Astrocyte (in vitro differentiated cells and primary cell): ENCODE measurements around the gene ACVRL1. TPM values are rescaled to one million over a fixed set of nuclear protein-coding genes. Genes with fewer than 3 reads are reported as not detected.

Experiments
- DNase-seq: peaks from one replicate; pipeline ENCODE4 v3.0.0-alpha.2; 2010; ENCODE audit warnings: low read depth
- FAIRE-seq: peaks from 2 replicates; lab custom pipeline; 2011; peaks lifted over from hg19 to GRCh38; lab: Jason Lieb, UNC
- H2AFZ ChIP-seq: 2 replicates; pipeline ENCODE4 v1.6.0; 2012; ENCODE audit warnings: low read depth, low read length, inconsistent platforms
- H3K27ac ChIP-seq: 2 replicates; pipeline ENCODE4 v1.5.1; 2011; ENCODE audit warnings: low read depth, low read length, inconsistent platforms
- H3K27me3 ChIP-seq: 2 replicates; pipeline ENCODE4 v1.6.0; 2011; ENCODE audit warnings: low read length, inconsistent platforms; ENCODE audit not compliant: insufficient read depth
- H3K36me3 ChIP-seq: 2 replicates; pipeline ENCODE4 v1.5.1; 2011; ENCODE audit warnings: low read length, inconsistent platforms; ENCODE audit not compliant: insufficient read depth
- H3K4me1 ChIP-seq: 2 replicates; pipeline ENCODE4 v1.5.1; 2011; ENCODE audit warnings: low read length, inconsistent platforms; ENCODE audit not compliant: insufficient read depth
- H3K4me2 ChIP-seq: 2 replicates; pipeline ENCODE4 v1.6.0; 2012; ENCODE audit warnings: low read length, inconsistent platforms
- H3K4me3 ChIP-seq: 2 replicates; pipeline ENCODE4 v1.5.1; 2011; ENCODE audit warnings: low read depth, mild to moderate bottlenecking, low read length, inconsistent platforms; ENCODE audit not compliant: insufficient read depth
- H3K79me2 ChIP-seq: 2 replicates; pipeline ENCODE4 v1.6.0; 2012; ENCODE audit warnings: mild to moderate bottlenecking, low read length, inconsistent platforms; ENCODE audit not compliant: insufficient read depth
- H3K9ac ChIP-seq: 2 replicates; pipeline ENCODE4 v1.6.0; 2012; ENCODE audit warnings: mild to moderate bottlenecking, low read length, inconsistent platforms
- H3K9me3 ChIP-seq: 2 replicates; pipeline ENCODE4 v1.5.1; 2012; ENCODE audit warnings: low read depth, mild to moderate bottlenecking, low read length, inconsistent platforms; ENCODE audit not compliant: insufficient read depth
- H4K20me1 ChIP-seq: 2 replicates; pipeline ENCODE4 v1.6.0; 2012; ENCODE audit warnings: low read length, inconsistent platforms; ENCODE audit not compliant: insufficient read depth
- H3K27ac Mint-ChIP-seq: one replicate; pipeline ENCODE4 v1.8.0; 2021; ENCODE audit warnings: mild to moderate bottlenecking, mixed read lengths; ENCODE audit not compliant: unreplicated experiment
- H3K27me3 Mint-ChIP-seq: one replicate; pipeline ENCODE4 v1.8.0; 2021; ENCODE audit warnings: low read depth, mixed read lengths; ENCODE audit not compliant: unreplicated experiment
- H3K36me3 Mint-ChIP-seq: one replicate; pipeline ENCODE4 v1.8.0; 2021; ENCODE audit warnings: low read depth, mixed read lengths; ENCODE audit not compliant: unreplicated experiment
- H3K4me1 Mint-ChIP-seq: one replicate; pipeline ENCODE4 v1.8.0; 2021; ENCODE audit warnings: low read depth, mixed read lengths; ENCODE audit not compliant: unreplicated experiment
- H3K4me3 Mint-ChIP-seq: one replicate; pipeline ENCODE4 v1.8.0; 2021; ENCODE audit warnings: mild to moderate bottlenecking, moderate library complexity, mixed read lengths; ENCODE audit not compliant: unreplicated experiment
- H3K9me3 Mint-ChIP-seq: one replicate; pipeline ENCODE4 v1.8.0; 2021; ENCODE audit warnings: mild to moderate bottlenecking, mixed read lengths; ENCODE audit not compliant: unreplicated experiment
- CTCF ChIP-seq: IDR thresholded peaks from 2 replicates; pipeline ENCODE4 v1.5.1; 2011; ENCODE audit warnings: low read depth, mild to moderate bottlenecking, inconsistent platforms, low read length, moderate library complexity; ENCODE audit not compliant: insufficient read depth
- EZH2 ChIP-seq: IDR thresholded peaks from 2 replicates; pipeline ENCODE4 v1.6.1; 2012; ENCODE audit warnings: mild to moderate bottlenecking, low read length, inconsistent platforms; ENCODE audit not compliant: insufficient read depth
- total RNA-seq: library from RNA; stranded (reverse); gene quantifications from 2 replicates; pipeline ENCODE4 v1.2.1, GENCODE V29; 2021

ACVRL1 gene
- total RNA-seq, 1 donor from 2014 or later, result 0.95 TPM

GRCh38 chr12:51888316-51889215 lies 18.7 kb upstream of the ACVRL1 start:
- H3K4me1 ChIP-seq, result peaks cover 13% of the 10 kb centered on the region
- Mint-ChIP-seq H3K27ac (peak overlapping the region; percentile 26), H3K27me3 (peaks cover 17% of the 10 kb centered on the region), H3K9me3 (peaks cover 5% of the 10 kb centered on the region), H3K36me3 (no peaks in the 10 kb centered on the region), H3K4me1 (peaks cover 4% of the 10 kb centered on the region), H3K4me3 (no peak overlapping the region)
- H3K4me3 ChIP-seq, result no peak overlapping the region
- TF ChIP-seq CTCF (no peak), EZH2 (no peak)
- DNase-seq (no peak), FAIRE-seq (no peak)
- peak overlapping the region; percentile 30 for H3K4me2 ChIP-seq
- H3K9ac ChIP-seq, result no peak overlapping the region
- H3K79me2 ChIP-seq, result no peaks in the 10 kb centered on the region
- H3K27me3 ChIP-seq, result no peaks in the 10 kb centered on the region
- H3K27ac ChIP-seq, result no peak overlapping the region
- no peak overlapping the region for H2AFZ ChIP-seq
- H4K20me1 ChIP-seq, result no peaks in the 10 kb centered on the region
- H3K36me3 ChIP-seq, result no peaks in the 10 kb centered on the region
- H3K9me3 ChIP-seq, result peaks cover 5% of the 10 kb centered on the region

- no peaks in the 10 kb centered on the region for H3K79me2 ChIP-seq
- Mint-ChIP-seq H3K27ac (no peak overlapping the region), H3K9me3 (peaks cover 5% of the 10 kb centered on the region), H3K4me3 (no peak overlapping the region), H3K4me1 (peaks cover 4% of the 10 kb centered on the region), H3K27me3 (peaks cover 19% of the 10 kb centered on the region), H3K36me3 (no peaks in the 10 kb centered on the region)
- H3K9me3 ChIP-seq, result peaks cover 5% of the 10 kb centered on the region
- no peaks in the 10 kb centered on the region for H4K20me1 ChIP-seq
- H3K36me3 ChIP-seq, result no peaks in the 10 kb centered on the region
- H3K4me3 ChIP-seq, result no peak overlapping the region
- no peak overlapping the region for H2AFZ ChIP-seq
- FAIRE-seq, result no peak
- H3K4me2 ChIP-seq, result no peak overlapping the region
- no peak overlapping the region for H3K9ac ChIP-seq
- TF ChIP-seq CTCF (no peak), EZH2 (no peak)
- peaks cover 13% of the 10 kb centered on the region for H3K4me1 ChIP-seq
- H3K27me3 ChIP-seq, result no peaks in the 10 kb centered on the region
- DNase-seq, result no peak
- no peak overlapping the region for H3K27ac ChIP-seq
Observed at GRCh38 chr12:51889216-51890132, 17.8 kb upstream of the ACVRL1 start.
